ENCODE results near the gene MUSK.

DNA sequence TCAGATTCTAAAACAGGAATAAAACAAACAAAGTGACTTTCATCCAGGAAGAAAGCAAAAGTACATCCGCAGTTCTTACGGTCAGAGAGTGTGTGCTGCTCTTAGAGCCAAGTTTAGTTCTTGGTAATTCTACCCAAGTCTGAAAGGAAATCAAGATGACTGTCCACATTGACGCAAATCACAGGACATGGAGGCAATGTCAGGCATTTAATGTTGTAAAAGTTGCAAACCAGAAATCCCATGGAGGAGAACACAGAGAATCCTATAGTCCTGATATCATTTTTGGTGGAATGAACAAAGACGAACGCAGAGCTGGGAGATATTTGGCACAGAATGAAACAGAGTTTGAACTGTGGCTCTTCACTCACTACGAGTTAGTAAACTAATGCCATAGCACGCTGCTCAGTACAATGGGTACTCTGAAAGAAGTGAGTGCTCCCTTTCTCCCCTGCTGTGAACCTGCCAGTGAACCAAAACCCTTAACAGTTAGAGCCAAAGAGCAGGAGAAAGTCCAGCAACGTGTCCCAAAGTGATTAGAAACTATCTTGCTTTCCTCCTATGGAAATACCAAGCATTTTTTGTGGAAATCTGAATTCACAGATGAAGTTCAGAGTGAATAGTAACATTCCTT lies 74.3 kb downstream of the MUSK start:
- TF ChIP-seq CBX5 (IDR thresholded peaks at IDR 0.05; ENCODE audit: low read depth, low read length) (no peak), POLR2A (IDR thresholded peaks at IDR 0.05; ENCODE audit: control extremely low read depth in 1 of 2, low read depth in 2 of 2, low read length in 2 of 2) (no peak), JUND (IDR thresholded peaks at IDR 0.05; ENCODE audit: low read length) (no peak), SUZ12 (IDR thresholded peaks at IDR 0.05; ENCODE audit: low read length) (no peak), CBX8 (IDR thresholded peaks at IDR 0.05; ENCODE audit: borderline replicate concordance, low read depth, low read length) (no peak), SIX5 (IDR thresholded peaks at IDR 0.05; ENCODE audit: low read depth, low read length) (no peak), EGR1 (IDR thresholded peaks at IDR 0.05; ENCODE audit: borderline replicate concordance, low read depth, low read length) (no peak), EP300 (IDR thresholded peaks at IDR 0.05; ENCODE audit: borderline replicate concordance in 1 of 2, low read depth in 2 of 2, low read length in 2 of 2) (no peak), TBP (IDR thresholded peaks at IDR 0.05; ENCODE audit: low read depth, low read length) (no peak)
- TF ChIP-seq, protein P1, sequence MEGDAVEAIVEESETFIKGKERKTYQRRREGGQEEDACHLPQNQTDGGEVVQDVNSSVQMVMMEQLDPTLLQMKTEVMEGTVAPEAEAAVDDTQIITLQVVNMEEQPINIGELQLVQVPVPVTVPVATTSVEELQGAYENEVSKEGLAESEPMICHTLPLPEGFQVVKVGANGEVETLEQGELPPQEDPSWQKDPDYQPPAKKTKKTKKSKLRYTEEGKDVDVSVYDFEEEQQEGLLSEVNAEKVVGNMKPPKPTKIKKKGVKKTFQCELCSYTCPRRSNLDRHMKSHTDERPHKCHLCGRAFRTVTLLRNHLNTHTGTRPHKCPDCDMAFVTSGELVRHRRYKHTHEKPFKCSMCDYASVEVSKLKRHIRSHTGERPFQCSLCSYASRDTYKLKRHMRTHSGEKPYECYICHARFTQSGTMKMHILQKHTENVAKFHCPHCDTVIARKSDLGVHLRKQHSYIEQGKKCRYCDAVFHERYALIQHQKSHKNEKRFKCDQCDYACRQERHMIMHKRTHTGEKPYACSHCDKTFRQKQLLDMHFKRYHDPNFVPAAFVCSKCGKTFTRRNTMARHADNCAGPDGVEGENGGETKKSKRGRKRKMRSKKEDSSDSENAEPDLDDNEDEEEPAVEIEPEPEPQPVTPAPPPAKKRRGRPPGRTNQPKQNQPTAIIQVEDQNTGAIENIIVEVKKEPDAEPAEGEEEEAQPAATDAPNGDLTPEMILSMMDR (IDR thresholded peaks at IDR 0.05; ENCODE audit: control extremely low read depth in 1 of 3, insufficient read depth in 1 of 3, low read depth in 1 of 3, low read length in 3 of 3), result no peak
- TF ChIP-seq, protein P2, sequence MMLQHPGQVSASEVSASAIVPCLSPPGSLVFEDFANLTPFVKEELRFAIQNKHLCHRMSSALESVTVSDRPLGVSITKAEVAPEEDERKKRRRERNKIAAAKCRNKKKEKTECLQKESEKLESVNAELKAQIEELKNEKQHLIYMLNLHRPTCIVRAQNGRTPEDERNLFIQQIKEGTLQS (IDR thresholded peaks at IDR 0.05; ENCODE audit: insufficient read depth, low read depth, low read length), result no peak
